Urinary bladder (tissue), 2 donors: ENCODE measurements around the gene RASAL3. TPM values are rescaled to one million over a fixed set of nuclear protein-coding genes. Genes with fewer than 3 reads are reported as not detected.

Experiments
- polyA plus RNA-seq: library from polyadenylated mRNA; stranded (reverse); fragments of 200-250 nt; gene quantifications from one replicate; pipeline ENCODE4 v1.2.3, GENCODE V29; 2013
- small RNA-seq: library from RNA; depleted of rRNA; stranded (forward); fragments of <200 nt; gene quantifications from one replicate; pipeline ENCODE3, GENCODE V24; 2014
- total RNA-seq: library from RNA; depleted of rRNA; stranded (reverse); fragments of >200 nt; gene quantifications from one replicate; pipeline ENCODE4 v1.2.3, GENCODE V29; 2014
- donor health status: healthy.

The RASAL3 gene
- total and polyA plus RNA-seq, 2 donors: 0.85 to 1.8 TPM

Small RNA genes within 50 kb of the gene (small RNA-seq; reads per million reads assigned to genes)
- gene MIR1470: not detected

Other genes starting within 250 kb of the RASAL3 start
- gene EPHX3, start 232.1 kb downstream of the RASAL3 start, total RNA-seq: 0.74 TPM
- 1.6 TPM for gene EPHX3, start 232.1 kb downstream of the RASAL3 start, polyA plus RNA-seq
- 16.4 TPM for gene BRD4, start 132.0 kb downstream of the RASAL3 start, total RNA-seq
- gene BRD4, start 132.0 kb downstream of the RASAL3 start, polyA plus RNA-seq: 28.0 TPM
- 13.4 TPM for gene AKAP8, start 84.8 kb downstream of the RASAL3 start, total RNA-seq
- gene AKAP8, start 84.8 kb downstream of the RASAL3 start, polyA plus RNA-seq: 24.2 TPM
- gene AKAP8L, start 45.6 kb downstream of the RASAL3 start, total RNA-seq: 57.3 TPM
- 57.3 TPM for gene AKAP8L, start 45.6 kb downstream of the RASAL3 start, polyA plus RNA-seq
- 5.8 TPM for gene WIZ, start 14.6 kb downstream of the RASAL3 start, total RNA-seq
- 42.5 TPM for gene WIZ, start 14.6 kb downstream of the RASAL3 start, polyA plus RNA-seq
- gene PGLYRP2, start 15.0 kb upstream of the RASAL3 start, total RNA-seq: not detected
- gene PGLYRP2, start 15.0 kb upstream of the RASAL3 start, polyA plus RNA-seq: 0.08 TPM
- 2.4 TPM for gene CYP4F22, start 44.0 kb upstream of the RASAL3 start, total RNA-seq
- 2.6 TPM for gene CYP4F22, start 44.0 kb upstream of the RASAL3 start, polyA plus RNA-seq
- 0.37 TPM for gene CYP4F8, start 150.7 kb upstream of the RASAL3 start, total RNA-seq
- 1.9 TPM for gene CYP4F8, start 150.7 kb upstream of the RASAL3 start, polyA plus RNA-seq
- gene CYP4F3, start 176.4 kb upstream of the RASAL3 start, total RNA-seq: 0.95 TPM
- 1.3 TPM for gene CYP4F3, start 176.4 kb upstream of the RASAL3 start, polyA plus RNA-seq
- 30.3 TPM for gene CYP4F12, start 208.5 kb upstream of the RASAL3 start, total RNA-seq
- gene CYP4F12, start 208.5 kb upstream of the RASAL3 start, polyA plus RNA-seq: 31.0 TPM